Stimulated activated CD8-positive, alpha-beta memory T cell treated with anti-CD3 and anti-CD28 coated beads, Interleukin-12 subunit alpha, Interleukin-12 subunit beta, amount 100 ng/mL, for 24 hours (primary cell): ENCODE data around the gene FRMD6.

ENCODE experiments used
- DNase-seq: peaks from one replicate; pipeline ENCODE4 v3.0.0-alpha.2; 2020; ENCODE audit errors: extremely low read depth

Gene FRMD6

DNA sequence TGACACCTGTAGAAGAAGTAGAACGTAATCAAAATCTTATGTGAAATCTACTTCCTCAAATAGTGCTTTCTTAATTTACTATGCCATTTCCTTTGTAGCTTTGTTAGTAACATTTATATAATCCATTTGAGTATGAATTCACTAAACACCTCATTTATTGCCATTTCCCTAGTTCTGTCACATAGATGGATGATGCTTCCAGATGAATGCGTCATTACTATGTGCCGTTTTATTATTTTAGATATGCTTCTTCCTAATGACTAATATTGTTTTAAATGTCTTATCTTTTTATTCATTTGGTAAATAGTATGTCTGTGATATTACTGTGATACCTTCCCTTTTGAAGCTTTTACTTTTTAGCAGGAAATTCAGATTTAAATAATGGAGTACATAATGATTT is 14.4 kb downstream of the FRMD6 start:
- DNase-seq, result no peak

DNA sequence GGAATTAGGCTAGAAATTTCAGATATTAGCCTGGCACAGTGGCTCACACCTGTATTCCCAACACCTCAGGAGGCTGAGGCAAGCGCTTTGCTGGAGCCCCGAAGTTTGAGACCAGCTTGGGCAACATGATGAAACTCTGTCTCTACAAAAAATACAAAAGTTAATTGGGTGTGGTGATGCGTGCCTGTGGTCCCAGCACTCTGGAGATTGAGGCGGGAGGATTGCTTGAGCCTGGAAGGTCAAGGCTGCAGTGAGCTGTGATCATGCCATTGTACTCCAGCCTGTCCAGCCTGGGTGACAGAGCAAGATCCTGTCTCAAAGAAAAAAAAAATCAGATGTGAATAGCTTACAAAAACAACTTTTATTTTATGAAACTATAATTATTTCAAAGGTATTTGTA is 15.1 kb downstream of the FRMD6 start:
- no peak for DNase-seq

DNA sequence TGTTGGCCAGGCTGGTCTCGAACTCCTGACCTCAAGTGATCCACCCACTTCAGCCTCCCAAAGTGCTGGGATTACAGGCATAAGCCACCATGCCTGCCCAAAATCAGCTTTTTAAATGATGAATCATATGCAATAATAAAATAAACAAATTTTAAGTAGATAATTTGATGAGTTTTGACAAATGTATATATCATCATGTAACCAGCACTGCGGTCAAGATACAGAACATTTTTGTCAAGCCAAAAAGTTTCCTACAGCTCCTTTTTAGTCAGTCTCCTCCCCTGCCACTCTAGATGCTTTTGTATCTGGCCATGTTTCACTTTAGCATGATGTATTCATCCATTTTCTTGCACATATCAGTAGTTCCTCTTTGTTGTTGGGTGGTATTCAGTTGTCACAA is 17.2 kb downstream of the FRMD6 start:
- no peak for DNase-seq

DNA sequence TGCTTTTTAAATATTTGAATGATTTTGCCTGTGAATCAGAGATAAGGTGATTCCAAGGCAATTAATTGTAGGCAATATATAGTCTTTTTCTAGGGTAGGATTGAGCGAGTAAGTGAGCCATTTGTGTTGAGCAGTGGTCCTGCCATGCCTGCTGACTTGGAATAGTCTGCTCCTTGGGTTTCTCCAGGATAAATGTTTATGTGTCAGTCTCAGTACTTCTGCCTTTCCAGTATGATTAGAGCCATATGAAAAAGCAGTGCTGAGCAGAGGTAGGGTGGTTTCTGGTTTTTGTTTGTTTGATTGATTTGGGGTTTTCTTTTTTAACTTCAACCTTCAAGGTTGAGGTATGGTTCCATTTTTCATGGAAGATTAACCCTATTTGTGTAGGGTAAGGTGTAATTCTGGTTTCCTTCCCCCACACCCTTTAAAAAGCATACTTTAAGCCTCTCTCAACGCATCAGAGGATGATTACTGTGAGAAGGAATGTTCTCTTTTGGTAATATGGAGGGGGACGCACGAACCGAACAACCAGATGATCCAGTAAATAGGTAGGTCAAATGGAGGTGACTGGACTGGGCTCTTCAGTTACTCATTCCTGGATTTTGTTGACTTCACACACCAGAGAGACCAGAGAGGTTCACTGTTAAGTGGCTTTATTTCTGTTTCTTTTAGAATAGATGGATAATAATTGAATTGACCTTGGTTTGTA is 22.7 kb downstream of the FRMD6 start:
- DNase-seq, result no peak

DNA sequence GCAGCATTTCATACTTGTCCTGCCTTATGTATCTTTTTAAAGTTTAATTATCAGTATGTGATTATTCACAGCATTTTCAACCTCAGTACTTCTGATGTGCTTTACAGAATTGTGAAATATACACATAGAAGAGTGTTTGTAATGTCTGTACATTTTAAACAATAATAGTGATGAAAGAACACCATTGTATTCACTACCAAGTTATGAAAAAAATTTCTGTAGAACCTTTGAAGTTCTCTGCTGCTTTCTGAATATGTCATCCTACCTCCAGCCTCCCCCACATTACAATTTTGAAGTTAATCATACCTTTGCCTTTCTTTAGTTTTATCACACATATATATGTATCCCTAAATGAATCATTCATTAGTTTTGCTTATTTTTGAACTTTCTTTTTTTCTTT is 24.8 kb downstream of the FRMD6 start:
- DNase-seq, result no peak

DNA sequence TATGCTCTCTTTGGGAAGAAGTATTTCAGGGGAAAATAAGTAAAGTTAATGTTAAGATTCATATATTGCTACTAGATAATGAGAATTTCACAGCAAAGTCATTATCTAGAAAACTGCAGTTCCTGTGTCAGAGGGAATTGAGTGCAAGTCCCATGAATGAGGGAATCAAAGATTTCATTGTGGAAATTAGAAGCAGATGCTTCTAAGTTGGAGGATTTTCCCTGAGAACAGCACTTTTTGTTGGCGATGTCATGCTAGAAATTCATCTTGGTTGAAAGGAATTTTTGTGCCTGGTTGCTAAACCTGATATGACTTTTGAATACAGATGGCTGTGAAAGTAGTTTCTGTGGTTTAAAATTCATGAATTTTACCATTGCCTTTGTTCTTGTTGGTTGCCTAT is 25.6 kb downstream of the FRMD6 start:
- DNase-seq, result no peak

DNA sequence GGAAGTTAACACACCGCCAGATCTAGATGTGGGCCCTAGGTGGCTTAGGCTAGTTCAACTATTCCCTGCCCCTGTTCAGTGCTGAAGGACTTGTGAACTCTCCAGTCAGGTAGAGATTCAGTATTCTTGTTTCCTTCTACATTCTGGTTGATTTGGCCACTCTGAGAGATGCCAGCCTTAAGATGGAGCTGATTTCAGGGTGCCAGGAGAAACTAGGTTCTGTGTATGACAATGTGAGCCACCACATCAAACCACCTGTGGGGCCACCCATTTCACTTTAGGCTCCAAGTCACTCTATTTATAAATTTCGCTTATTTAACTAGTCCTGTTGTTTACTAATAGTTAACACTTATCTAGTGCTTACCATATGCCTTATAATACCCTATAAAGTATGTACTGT is 26.0 kb downstream of the FRMD6 start:
- DNase-seq, result no peak

DNA sequence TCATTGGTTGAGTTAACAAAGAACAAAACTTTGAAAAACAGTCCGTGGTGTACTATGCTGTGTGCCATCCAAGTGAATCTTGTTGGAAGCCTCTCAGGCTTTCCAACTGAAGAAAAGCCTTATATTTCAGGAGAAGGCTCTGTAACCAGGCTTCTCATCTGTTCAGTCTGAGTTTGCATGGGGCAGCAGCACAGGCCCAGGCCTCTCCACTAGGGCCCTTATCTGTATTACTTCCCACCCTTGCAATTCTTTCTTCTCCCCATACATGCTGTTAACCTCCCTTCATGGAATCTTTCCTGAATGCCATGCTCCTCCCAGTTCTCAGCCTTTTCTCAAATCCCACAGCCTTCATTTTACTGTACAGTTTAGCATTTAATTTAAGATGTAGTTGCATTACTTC is 28.3 kb downstream of the FRMD6 start:
- no peak for DNase-seq

DNA sequence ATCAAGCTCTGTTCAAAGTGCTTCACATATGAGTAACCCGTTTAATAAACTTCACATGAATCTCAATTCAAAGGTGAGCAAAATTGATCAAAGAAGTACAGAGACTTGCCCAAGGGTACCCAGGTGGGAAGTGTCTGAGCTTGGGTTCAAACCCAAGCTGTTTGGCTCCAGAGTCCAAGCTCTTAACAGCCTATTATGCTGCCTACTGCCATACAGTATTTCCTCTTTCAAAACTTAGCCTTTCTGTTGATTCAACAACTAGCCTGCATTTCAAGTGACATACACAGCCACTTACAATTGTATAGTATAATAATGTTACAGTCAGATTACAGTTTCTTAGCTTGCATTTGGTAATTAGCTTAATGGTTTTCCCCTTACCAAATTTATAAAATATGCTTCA is 29.7 kb downstream of the FRMD6 start:
- no peak for DNase-seq

DNA sequence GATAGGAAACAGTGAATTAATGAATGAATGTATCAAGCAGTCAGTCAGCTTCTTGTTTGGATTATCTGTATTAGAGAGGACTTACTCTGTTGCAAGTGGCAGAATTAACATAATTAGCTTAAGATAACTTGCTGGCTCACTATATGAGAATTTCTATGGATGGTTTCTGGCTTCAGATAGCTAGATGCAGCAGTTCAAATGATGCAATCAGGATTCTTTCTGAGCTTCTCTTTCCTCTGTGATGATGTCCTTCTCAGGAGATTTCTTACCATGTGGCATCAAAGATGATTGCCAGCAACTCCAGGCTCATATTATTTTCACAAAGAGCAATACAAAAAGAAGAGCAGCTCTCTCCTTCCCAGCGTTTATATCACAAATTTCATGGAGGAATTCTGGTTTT is 30.7 kb downstream of the FRMD6 start:
- DNase-seq, result no peak

DNA sequence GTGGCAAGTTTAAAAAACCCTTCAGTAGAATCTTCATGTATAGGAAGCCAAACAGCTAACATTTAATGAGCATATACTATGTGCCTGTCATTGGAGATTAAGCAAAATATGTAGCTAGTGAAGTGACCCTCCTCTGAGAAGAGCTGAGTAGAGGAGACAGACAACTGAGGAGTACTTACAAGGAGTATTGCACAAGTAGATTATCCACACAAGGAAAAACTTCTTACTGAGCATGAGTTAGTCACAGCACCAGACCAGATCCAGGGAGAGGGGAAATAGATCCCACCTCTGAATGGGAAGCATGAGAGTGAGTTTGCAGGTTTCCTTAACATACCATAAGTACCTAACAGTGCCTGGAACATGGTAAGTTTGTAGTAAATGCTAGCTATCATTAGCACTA is 33.0 kb downstream of the FRMD6 start:
- no peak for DNase-seq

DNA sequence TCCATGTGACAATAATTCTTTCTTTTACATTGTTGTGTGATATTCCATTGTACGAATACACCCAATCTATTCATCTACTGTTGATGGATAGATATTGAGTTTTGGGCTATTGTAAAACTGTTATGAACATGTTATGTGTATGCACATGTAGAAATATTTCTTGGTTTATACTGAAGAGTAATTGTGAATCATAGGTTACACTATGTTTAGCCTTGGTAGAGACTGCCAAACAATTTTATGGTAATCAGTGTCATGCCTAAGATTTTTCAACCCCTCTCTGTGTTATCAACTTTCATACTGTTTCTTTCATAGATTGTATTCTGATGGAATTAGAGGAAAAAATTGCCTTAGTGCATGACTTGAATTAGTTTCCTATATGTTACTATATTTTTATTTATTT is 39.5 kb downstream of the FRMD6 start:
- no peak for DNase-seq

DNA sequence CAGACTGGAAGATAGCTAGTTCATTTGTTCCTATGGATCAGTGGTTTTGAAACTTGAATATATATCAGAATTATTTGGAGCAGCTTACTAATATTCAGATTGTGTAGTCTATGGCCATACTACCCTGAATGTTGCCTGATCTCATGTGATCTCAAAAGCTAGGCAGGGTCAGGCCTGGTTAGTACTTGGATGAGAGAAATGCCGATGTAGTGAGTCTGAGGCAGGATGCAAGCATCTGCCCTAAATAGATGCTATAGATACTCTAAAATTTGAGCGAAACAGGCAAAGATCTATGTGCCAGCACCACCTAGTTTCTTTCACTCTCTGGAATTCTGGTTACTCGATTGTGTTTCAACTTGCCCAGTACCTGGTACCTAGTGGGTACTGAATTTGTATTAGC is 40.9 kb downstream of the FRMD6 start:
- DNase-seq, result no peak

DNA sequence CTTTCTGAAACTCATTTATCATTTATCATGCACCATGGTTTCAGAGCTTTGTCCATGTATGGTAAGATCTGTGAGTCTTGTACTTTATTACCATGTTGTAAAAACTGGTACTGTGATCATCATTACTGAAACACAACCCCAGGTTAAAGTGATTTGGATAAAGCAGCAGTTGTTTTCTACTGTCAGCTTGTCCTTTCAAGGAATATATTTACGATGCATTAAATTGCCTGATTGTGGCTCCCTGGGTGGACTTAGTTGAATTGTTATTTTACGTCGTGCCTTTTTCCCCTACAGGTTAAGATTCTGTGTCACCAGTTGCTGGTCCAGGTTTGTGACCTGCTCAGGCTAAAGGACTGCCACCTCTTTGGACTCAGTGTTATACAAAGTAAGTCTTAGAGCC is 46.1 kb downstream of the FRMD6 start:
- DNase-seq, result no peak

DNA sequence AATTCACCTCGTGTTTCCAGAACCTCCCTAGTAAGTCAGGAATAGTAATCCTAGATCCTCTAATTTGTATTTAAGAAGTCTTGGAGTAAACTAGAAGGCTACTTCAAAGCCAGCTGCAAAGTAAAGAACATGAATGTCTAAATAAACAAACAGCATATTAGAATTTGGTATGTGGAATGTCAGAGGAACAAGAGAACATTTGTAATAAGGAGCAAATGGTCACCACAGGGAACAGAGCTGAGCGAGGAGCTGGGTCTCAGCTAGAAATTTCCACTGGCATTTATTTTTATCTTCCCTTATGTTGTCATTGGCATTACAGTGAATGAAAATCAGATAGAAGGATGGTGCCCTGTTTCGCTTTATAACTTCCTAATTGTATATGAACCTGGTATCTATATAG is 50.2 kb downstream of the FRMD6 start:
- no peak for DNase-seq

DNA sequence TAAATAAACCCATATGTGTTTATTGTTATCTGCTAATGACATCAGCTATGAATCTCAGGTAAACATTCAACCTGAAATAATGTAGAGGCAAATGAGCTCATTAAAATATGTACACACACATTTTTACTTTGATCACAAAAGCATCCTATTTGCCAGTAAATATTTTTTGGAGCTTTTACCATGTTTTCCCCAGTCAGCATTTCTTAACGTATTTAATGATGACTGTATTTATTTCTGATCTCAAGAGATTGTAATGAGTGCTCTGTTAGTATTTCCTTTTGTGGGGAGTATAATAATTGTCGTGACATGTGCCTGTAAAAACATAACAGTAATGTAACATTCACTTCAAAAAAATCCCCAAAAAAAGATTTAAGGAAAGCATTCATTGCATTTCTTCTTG is 52.1 kb downstream of the FRMD6 start:
- no peak for DNase-seq

DNA sequence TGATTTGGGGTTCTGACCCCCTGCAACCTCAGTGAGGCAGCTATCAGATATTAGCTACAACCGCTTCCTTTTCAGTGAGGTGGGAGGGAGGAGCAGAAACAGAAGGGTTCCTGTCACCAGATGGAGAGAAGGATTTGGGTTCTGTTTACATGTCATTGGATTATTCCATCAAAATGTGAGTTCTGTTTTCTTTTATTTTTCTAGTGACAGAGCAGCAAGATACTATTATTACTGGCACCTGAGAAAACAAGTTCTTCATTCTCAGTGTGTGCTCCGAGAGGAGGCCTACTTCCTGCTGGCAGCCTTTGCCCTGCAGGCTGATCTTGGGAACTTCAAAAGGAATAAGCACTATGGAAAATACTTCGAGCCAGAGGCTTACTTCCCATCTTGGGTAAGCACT is 52.8 kb downstream of the FRMD6 start:
- DNase-seq, result no peak

DNA sequence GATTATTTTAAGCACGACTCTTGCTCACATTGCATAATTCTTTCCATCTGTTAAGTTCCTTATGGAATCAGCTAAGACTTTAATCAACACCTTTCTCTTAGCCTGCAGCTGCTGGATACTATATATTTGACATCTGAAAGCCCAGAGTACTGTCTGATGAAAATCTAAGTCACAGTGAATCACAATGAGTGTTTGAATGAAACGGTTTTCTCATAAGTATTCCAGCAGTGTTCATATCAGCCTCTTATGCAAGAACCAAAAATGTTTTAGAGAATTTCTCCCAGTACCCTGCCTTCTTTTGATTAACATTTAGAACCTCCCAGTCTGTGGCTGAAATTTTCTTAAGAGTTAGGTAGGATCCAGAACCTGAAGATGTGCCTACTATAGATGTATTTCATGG is 55.6 kb downstream of the FRMD6 start:
- no peak for DNase-seq

DNA sequence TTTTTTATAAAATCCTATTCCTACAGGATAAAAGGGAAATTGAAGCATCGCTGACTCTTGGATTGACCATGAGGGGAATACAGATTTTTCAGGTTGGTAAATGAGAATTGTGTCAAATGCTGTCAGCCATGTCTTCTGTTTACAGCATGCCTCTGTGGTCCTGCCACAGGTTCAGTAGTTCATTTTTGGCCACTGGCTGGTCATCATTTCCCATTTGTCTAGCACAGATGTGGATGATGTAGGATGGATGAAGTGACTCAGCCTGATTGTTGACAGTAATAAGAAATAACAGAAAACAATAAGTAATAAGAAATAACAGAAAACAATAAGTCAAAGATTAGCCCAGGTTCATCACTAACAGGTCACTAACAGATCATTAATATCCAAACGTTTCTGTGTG is 59.8 kb downstream of the FRMD6 start:
- DNase-seq, result no peak

DNA sequence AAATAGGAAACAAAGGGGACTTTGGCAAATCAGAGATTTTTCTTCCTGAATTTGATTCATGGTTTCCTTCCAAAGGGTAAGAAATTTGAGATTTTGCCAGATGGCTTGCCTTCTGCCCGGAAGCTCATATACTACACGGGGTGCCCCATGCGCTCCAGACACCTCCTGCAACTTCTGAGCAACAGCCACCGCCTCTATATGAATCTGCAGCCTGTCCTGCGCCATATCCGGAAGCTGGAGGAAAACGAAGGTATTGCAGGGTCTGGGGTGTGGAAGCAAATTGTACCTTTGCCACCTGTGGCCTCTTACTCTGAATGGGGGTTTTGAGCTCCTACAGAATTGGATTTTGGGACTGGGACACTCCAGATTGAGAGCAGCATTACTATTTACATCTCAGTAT is 63.5 kb downstream of the FRMD6 start:
- DNase-seq, result no peak

DNA sequence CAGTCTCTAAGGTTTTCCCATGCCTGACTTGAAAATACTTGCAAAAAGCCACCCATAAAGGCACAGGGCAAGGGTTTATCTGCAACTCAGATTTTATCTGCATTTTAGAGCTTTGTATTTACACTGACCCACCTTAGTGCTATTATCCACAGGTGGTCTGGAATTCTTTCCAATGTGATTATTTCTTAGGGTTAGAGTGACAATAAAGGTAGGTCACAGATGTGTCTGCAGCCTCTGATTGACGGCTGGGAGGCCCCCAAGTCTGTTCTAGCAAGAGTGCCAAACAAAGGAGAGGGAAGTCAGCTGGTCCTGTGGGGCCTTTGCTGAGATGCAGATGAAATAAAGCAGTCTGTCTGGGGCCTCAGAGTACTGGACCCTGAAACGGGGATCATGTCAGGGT is 64.0 kb downstream of the FRMD6 start:
- no peak for DNase-seq

DNA sequence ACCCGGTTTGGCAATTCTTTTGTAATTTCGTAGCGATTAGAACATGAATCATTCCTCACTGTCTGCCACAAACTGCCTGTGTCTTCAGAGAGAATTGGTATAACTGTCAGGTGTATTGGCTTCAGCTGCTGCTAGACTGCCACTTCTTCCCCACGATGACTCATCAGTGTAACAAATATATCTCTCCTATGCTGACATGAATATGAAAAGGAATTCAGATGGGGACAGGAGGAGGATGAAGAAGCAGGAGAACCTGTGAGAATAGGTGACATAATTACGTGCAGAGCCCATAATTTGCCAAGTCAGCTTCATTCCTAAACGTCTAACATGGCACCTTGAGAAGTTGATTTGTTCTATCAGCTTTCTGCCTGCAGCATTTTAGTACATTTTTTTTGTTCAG is 64.9 kb downstream of the FRMD6 start:
- no peak for DNase-seq

DNA sequence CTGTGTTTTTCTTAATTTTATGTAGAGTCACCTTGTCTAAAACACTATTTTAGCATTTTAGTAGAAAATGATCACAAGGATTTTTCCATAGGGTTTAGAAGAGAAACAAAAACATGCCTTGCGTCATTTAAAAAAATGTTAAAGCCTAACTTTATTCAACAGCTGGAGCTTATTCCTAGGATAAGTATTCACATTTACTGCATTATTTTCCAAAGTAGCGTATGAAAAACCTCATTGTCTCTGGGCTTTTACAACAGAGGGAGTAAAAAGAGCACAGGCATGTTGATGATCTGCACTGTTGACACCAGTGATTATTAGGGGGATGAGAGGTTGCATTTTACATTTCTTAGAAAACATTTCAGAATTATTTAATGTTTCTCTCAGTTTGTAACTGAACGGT is 66.1 kb downstream of the FRMD6 start:
- no peak for DNase-seq

DNA sequence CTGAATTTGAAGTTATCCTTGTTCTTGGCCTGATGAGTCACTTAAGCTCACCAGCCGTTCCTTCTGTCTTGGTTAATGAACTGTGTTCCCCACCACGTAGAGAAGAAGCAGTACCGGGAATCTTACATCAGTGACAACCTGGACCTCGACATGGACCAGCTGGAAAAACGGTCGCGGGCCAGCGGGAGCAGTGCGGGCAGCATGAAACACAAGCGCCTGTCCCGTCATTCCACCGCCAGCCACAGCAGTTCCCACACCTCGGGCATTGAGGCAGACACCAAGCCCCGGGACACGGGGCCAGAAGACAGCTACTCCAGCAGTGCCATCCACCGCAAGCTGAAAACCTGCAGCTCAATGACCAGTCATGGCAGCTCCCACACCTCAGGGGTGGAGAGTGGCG is 68.2 kb downstream of the FRMD6 start:
- DNase-seq, result no peak

DNA sequence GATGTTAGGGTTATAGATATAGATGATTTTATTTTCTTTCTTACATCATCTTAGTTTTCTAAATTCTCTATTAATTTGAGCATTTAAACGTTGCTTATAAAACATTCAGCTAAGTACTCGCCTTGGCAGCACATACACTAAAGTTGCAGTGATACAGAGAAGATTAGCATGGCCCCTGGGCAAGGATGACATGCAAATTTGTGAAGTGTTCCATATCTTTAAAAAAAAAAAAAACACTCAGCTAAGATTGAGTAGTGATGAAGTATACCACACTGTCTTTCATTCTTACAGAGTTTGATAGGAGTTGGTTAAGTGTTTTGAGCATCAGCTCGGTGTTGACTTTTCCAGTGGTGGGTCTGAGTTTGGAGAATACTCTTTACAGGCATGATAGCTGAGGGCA is 72.3 kb downstream of the FRMD6 start:
- DNase-seq, result no peak
